HK-2 (cell line): ENCODE results near the gene CSNK2B.

ENCODE experiments used
- DNase-seq: peaks from one replicate; pipeline ENCODE4 v3.0.0-alpha.2; 2018; ENCODE audit not compliant: unreplicated experiment

The CSNK2B gene

GRCh38 chr6:31660381-31661261 lies 5.3 kb upstream of the CSNK2B start, which contains the start of gene C6orf47:
Gene C6orf47, minus strand, starts transcription at chr6:31660778. Its CDS starts 831 bp downstream, at chr6:31659947.
- DNase-seq, result peak; percentile 86

GRCh38 chr6:31661262-31662123 lies 4.4 kb upstream of the CSNK2B start:
- DNase-seq, result no peak

DNA sequence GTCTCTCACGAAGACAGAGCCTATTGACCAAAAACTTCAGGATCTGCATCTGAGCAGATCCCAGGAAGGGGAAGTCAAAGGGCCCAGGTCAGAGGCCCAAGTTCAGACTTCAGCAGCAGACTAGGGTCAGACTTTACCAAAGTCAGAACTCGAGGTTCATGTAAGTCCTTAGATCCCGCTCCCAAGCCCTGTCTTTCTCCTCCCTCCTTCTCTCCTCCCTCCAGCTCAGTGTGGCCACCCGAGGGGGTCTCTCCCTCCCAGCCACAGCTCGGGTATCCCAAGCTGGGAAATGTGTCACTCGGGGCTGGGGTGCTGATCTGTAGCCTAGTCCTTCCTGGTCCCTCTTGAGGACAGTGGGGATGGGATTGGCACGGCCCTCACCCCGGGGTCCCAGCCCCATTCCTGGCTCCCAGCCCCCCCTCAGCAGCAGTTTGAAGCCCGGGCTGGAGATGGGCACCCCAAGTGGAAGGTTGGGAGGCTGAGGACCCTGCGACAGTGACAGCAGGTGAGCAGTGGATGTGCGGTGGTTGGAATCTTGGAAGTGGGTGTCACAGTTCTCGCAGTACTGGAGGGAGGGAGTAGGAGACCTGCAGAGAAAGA lies 3.7 kb upstream of the CSNK2B start:
- no peak for DNase-seq

- no peak for DNase-seq
Observed at GRCh38 chr6:31663126-31663960, 2.5 kb upstream of the CSNK2B start.

- DNase-seq, result peak; percentile 48
Observed at GRCh38 chr6:31663961-31664789, 1.7 kb upstream of the CSNK2B start.

- peak; percentile 82 for DNase-seq
Observed at GRCh38 chr6:31664790-31665500, 935 bp upstream of the CSNK2B start, which contains the start of gene GPANK1. Gene GPANK1, minus strand, starts transcription at chr6:31664997. Its CDS starts 519 bp downstream, at chr6:31664478.

GRCh38 chr6:31666337-31666965 lies 571 bp downstream of the CSNK2B start:
- DNase-seq, result no peak

- DNase-seq, result no peak
Observed at GRCh38 chr6:31669676-31670075, 3.8 kb downstream of the CSNK2B start, which contains the start of gene LY6G5B. Gene LY6G5B, plus strand, starts transcription at chr6:31669976. Its CDS starts 975 bp downstream, at chr6:31670951.

DNA sequence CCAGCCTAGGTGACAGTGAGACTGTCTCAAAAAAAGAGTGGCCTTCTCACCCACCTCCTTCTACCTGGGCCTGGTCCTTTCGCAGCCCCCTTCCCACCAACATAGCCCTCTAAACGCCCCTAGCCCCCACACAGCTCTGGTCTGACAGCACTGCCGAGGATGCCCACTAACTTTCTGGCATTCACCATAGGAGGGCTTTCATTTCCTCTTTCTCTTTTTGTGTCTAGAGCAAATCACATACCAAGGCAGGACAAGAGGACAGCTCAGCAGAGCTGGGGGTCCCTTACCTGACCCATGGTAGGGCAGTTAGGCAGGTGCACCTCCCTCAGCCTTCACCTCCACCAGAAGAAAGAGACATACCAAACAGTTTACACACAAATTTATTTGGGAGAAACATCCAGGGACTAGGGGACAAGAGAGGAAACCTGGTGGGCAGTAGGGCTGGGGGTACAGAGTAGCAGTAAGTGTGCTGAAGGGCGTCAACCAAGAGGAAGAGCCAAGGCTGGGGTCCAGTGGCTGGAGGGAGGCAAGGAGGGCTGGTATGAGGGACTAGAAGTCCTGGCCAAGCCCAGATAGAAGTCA lies 10.5 kb downstream of the CSNK2B start:
- DNase-seq, result no peak

GRCh38 chr6:31676904-31677303 lies 11.0 kb downstream of the CSNK2B start:
- no peak for DNase-seq

GRCh38 chr6:31677955-31678354 lies 12.1 kb downstream of the CSNK2B start:
- no peak for DNase-seq

GRCh38 chr6:31680226-31681134 lies 14.6 kb downstream of the CSNK2B start, which contains the start of gene LY6G5C:
Gene LY6G5C, minus strand, starts transcription at chr6:31681067. Its CDS starts 694 bp downstream, at chr6:31680373.
- DNase-seq, result peak; percentile 80

DNA sequence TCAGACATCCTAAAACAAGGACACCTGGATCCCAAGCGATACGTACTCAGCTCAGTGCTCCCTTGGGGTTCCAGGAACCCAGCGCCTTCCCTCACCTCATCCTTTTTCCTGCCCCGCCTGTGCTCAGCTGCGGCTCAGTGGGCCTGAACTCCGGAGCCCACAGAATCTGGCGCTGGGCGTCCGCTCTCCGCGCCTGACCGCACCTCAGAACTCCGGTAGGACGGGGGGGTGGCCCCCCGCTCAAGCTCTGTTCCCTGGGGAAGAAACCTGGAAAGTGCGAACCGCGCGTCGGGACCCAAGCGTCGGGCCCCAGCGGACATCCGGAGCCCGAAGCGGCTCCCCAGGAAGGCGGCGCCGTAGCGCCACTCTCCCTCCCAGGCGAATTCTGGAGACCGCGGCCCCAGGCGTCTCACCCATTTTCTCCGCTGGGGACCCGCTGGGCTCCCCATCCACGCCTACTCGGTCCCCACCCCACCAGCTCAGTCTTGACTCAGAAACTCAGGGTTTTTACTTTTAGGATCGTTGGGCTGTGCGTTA lies 15.3 kb downstream of the CSNK2B start:
- peak; percentile 70 for DNase-seq

DNA sequence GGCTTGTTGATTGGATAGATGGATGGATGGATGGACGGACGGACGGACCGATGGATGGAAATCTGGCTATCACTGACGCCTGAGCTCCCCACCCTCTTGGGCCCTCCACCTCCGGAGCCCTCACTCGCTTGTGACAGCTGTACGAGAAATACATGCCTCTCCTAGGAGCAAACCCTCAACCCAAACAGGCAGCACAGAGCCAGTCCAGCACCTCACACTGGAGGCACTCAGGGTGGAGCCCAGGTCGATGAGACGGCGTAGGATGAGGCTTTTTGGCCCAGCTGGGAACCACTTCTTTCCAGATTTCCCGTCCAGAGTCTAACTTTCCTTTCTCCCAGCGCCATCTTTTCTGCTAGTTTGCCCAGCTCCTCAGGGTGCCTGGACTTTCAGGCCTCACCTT lies 17.7 kb downstream of the CSNK2B start:
- DNase-seq, result no peak

- DNase-seq, result no peak
Observed at GRCh38 chr6:31686483-31686882, 20.6 kb downstream of the CSNK2B start.

GRCh38 chr6:31687321-31687720 lies 21.4 kb downstream of the CSNK2B start:
- DNase-seq, result no peak
